ENCODE measurements around the gene INPP1.

- TF ChIP-seq CTCF (IDR thresholded peaks at IDR 0.05; ENCODE audit: borderline replicate concordance, extremely low read depth, low read length, poor library complexity, severe bottlenecking): no peak
- TF ChIP-seq EZH2 (IDR thresholded peaks at IDR 0.05; ENCODE audit: borderline replicate concordance, low read depth, low read length, severe bottlenecking): no peak
These were observed 69.6 kb downstream of the INPP1 start for GRCh38 chr2:190412966-190413365.

Measured in DND-41 (cell line).